SU-DHL-6 (cell line): ENCODE results near the gene EN2.

Source experiments
- H2AFZ ChIP-seq: fragments of 200-600 bp; sonication (generic); 2 replicates; pipeline ENCODE4 v1.6.1; 2014; ENCODE audit warnings: low read depth, mild to moderate bottlenecking, moderate library complexity, mixed read lengths, antibody characterized with exemption, low read length; ENCODE audit not compliant: severe bottlenecking
- H3F3A ChIP-seq: fragments of 200-600 bp; shearing (Covaris generic); 2 replicates; pipeline ENCODE4 v1.6.0; 2016; ENCODE audit warnings: antibody characterized with exemption, mild to moderate bottlenecking; ENCODE audit not compliant: insufficient read depth
- H3K27ac ChIP-seq: fragments of 200-600 bp; sonication (generic); 2 replicates; pipeline ENCODE4 v1.5.1; 2016; ENCODE audit warnings: low read depth, mild to moderate bottlenecking, low read length, moderate library complexity, mixed read lengths
- H3K27me3 ChIP-seq: fragments of 200-600 bp; sonication (generic), shearing (Covaris generic); 2 replicates; pipeline ENCODE4 v1.6.0; 2014; ENCODE audit warnings: mild to moderate bottlenecking, low read length
- H3K36me3 ChIP-seq: fragments of 200-600 bp; sonication (generic); 2 replicates; pipeline ENCODE4 v1.6.1; 2014; ENCODE audit warnings: mild to moderate bottlenecking, low read length, mixed read lengths
- H3K4me2 ChIP-seq: fragments of 300-600, 200-600 bp; shearing (Covaris generic), sonication (generic); 2 replicates; pipeline ENCODE4 v1.6.0; 2014; ENCODE audit warnings: low read length, low read depth, mild to moderate bottlenecking; ENCODE audit not compliant: poor library complexity, severe bottlenecking
- H3K4me3 ChIP-seq: fragments of 200-600 bp; sonication (generic); 2 replicates; pipeline ENCODE4 v1.5.1; 2014; ENCODE audit warnings: antibody characterized with exemption, low read length, mild to moderate bottlenecking, mixed read lengths; ENCODE audit not compliant: insufficient read depth, poor library complexity, severe bottlenecking
- H3K79me2 ChIP-seq: fragments of 200-600 bp; sonication (generic); 2 replicates; pipeline ENCODE4 v1.6.1; 2014; ENCODE audit warnings: mild to moderate bottlenecking, low read length, moderate library complexity; ENCODE audit not compliant: insufficient read depth
- H3K9ac ChIP-seq: fragments of 200-600 bp; sonication (generic); 2 replicates; pipeline ENCODE4 v1.7.0; 2014; ENCODE audit warnings: mild to moderate bottlenecking, low read length
- H3K9me2 ChIP-seq: fragments of 200-600 bp; sonication (generic); replicated peaks from 2 replicates; pipeline ENCODE4 v1.6.1; 2014; ENCODE audit warnings: low read length; ENCODE audit not compliant: insufficient read depth
- H3K9me3 ChIP-seq: fragments of 200-600 bp; sonication (generic); 2 replicates; pipeline ENCODE4 v1.6.1; 2014; ENCODE audit warnings: low read length, mixed read lengths; ENCODE audit not compliant: insufficient read depth
- H4K20me1 ChIP-seq: fragments of 200-600 bp; sonication (generic); 2 replicates; pipeline ENCODE4 v1.6.1; 2014; ENCODE audit warnings: low read depth, mild to moderate bottlenecking, antibody characterized with exemption, low read length, moderate library complexity, mixed read lengths
- EZH2phosphoT487 ChIP-seq: fragments of 200-600 bp; sonication (generic), shearing (Covaris generic); conservative IDR thresholded peaks from 2 replicates; pipeline ENCODE4 v1.6.1; 2018; ENCODE audit warnings: mild to moderate bottlenecking, antibody characterized with exemption, low read length, moderate library complexity, mixed read lengths
- TF ChIP-seq, protein P1 (sequence below): fragments of 200-600 bp; sonication (generic); IDR thresholded peaks from one replicate; pipeline ENCODE4 v1.5.1; 2017; ENCODE audit warnings: antibody characterized with exemption, mild to moderate bottlenecking, low read length, moderate library complexity; ENCODE audit not compliant: insufficient read depth, poor library complexity, severe bottlenecking

EN2 gene

DNA sequence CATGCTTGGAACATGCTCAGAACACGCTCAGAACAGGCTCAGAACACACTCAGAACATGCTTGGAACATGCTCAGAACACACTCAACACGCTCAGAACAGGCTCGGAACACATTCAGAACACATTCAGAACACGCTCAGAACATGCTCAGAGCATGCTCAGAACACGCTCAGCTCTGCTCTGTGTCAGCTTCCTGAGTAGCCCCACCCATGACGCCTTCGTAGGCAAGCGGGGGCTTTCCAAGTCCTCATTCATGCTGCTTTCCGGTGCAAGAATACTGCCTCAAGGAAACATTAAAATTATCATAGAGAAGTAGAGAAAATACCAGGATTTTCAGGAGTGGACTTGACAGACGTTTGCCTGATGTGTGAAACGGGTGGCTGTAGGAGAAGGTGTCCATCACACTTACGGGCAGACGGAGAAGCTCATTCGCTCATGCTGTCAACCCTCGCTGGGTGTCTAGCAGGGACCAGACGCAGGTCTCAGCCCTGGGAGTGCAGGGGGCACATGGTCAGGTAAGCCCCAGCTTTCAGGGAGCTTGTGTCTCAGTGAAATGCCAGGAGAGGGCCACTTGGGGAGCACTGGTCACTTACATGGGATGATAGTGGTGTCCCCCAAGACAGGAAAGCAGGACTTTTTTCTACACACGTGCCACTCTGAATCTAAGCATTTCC lies 24.7 kb downstream of the EN2 start:
- Histone ChIP-seq H3K27ac (no peak overlapping the region), H3K9me2 (no peaks in the 10 kb centered on the region), H3K36me3 (no peaks in the 10 kb centered on the region), H3K9me3 (no peaks in the 10 kb centered on the region), H3K9ac (no peak overlapping the region), H3K27me3 (no peaks in the 10 kb centered on the region), H3K4me2 (no peak overlapping the region), H4K20me1 (no peaks in the 10 kb centered on the region), H2AFZ (no peak overlapping the region), H3F3A (no peaks in the 10 kb centered on the region), H3K79me2 (no peaks in the 10 kb centered on the region), H3K4me3 (no peak overlapping the region)
- TF ChIP-seq, protein P1, sequence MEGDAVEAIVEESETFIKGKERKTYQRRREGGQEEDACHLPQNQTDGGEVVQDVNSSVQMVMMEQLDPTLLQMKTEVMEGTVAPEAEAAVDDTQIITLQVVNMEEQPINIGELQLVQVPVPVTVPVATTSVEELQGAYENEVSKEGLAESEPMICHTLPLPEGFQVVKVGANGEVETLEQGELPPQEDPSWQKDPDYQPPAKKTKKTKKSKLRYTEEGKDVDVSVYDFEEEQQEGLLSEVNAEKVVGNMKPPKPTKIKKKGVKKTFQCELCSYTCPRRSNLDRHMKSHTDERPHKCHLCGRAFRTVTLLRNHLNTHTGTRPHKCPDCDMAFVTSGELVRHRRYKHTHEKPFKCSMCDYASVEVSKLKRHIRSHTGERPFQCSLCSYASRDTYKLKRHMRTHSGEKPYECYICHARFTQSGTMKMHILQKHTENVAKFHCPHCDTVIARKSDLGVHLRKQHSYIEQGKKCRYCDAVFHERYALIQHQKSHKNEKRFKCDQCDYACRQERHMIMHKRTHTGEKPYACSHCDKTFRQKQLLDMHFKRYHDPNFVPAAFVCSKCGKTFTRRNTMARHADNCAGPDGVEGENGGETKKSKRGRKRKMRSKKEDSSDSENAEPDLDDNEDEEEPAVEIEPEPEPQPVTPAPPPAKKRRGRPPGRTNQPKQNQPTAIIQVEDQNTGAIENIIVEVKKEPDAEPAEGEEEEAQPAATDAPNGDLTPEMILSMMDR = no peak
- TF ChIP-seq EZH2phosphoT487 = no peak

DNA sequence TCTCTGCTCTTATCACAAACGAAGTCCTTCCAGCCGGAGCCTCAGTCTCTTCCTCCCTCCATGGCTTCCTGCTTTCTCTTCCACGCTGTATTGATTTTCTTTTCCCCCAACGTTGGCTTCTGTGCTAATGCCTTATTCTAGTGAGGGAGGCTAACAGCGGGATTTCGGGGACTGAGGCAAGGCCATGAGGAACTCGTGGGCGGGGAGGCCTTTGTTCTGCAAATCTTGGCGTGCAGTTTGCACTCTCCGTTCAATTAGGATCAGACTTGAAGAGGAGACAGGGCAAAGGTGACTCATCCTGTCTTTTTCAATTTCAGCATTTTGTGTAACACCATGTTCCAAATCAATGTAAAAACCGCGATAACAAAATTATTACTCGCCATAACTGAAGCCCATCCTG lies 25.3 kb downstream of the EN2 start:
- H3K36me3 ChIP-seq = no peaks in the 10 kb centered on the region
- H3F3A ChIP-seq = no peaks in the 10 kb centered on the region
- H3K4me2 ChIP-seq = no peak overlapping the region
- no peaks in the 10 kb centered on the region for H3K9me3 ChIP-seq
- H2AFZ ChIP-seq = no peak overlapping the region
- no peaks in the 10 kb centered on the region for H3K79me2 ChIP-seq
- H3K9me2 ChIP-seq = no peaks in the 10 kb centered on the region
- no peaks in the 10 kb centered on the region for H3K27me3 ChIP-seq
- TF ChIP-seq, protein P1 = no peak
- no peak overlapping the region for H3K27ac ChIP-seq
- no peaks in the 10 kb centered on the region for H4K20me1 ChIP-seq
- H3K9ac ChIP-seq = no peak overlapping the region
- H3K4me3 ChIP-seq = no peak overlapping the region

DNA sequence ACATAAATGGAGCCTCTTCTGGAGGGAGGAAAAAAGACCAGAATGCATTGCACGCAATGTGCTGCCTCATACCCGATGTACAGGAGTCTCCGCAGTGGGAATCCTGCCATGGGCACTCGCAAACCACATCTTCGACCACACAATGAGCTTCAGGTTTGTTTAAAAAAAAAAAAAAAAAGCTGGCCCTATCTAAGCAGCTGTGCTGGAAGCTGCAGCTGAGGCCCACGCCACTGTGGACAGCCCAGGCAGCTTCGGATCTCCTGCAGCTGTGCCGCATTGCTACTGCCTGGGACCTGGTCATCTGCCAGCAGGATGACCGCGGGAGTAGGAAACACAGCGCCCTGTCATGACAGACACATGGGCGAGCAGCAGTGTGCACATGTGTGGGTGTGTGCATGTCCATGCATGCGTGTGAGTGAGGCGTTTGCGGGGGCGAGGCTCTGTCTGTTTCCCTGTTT lies 26.0 kb downstream of the EN2 start:
- no peaks in the 10 kb centered on the region for H3F3A ChIP-seq
- no peaks in the 10 kb centered on the region for H3K9me2 ChIP-seq
- TF ChIP-seq, protein P1 = no peak
- no peak for TF ChIP-seq EZH2phosphoT487
- no peaks in the 10 kb centered on the region for H3K79me2 ChIP-seq
- no peak overlapping the region for H2AFZ ChIP-seq
- no peak overlapping the region for H3K9ac ChIP-seq
- H3K36me3 ChIP-seq = no peaks in the 10 kb centered on the region
- no peaks in the 10 kb centered on the region for H3K27me3 ChIP-seq
- H4K20me1 ChIP-seq = no peaks in the 10 kb centered on the region
- no peak overlapping the region for H3K4me3 ChIP-seq
- no peaks in the 10 kb centered on the region for H3K9me3 ChIP-seq
- H3K4me2 ChIP-seq = no peak overlapping the region
- H3K27ac ChIP-seq = no peak overlapping the region
